ENCODE measurements around the gene GRHL3.

Gene GRHL3

GRCh38 chr1:24387636-24388175, 68.5 kb downstream of the GRHL3 start:
- H3K9me3 ChIP-seq (ENCODE audit: severe bottlenecking), result no peaks in the 10 kb centered on the region
- H3K36me3 ChIP-seq (ENCODE audit: low read depth), result peaks cover 43% of the 10 kb centered on the region
- DNase-seq (ENCODE audit: low spot score) (no peak), ATAC-seq (ENCODE audit: low read depth) (no peak)
- H3K27ac ChIP-seq (ENCODE audit: poor library complexity, severe bottlenecking), result no peak overlapping the region
- H3K4me1 ChIP-seq (ENCODE audit: insufficient read depth, poor library complexity, severe bottlenecking), result peaks cover 47% of the 10 kb centered on the region
- no peak overlapping the region for H3K4me3 ChIP-seq (ENCODE audit: severe bottlenecking)
- TF ChIP-seq CTCF (IDR thresholded peaks at IDR 0.05; ENCODE audit: poor library complexity, severe bottlenecking), result no peak
- H3K27me3 ChIP-seq (ENCODE audit: insufficient read depth, poor library complexity, severe bottlenecking), result no peaks in the 10 kb centered on the region

- Histone ChIP-seq H3K27me3 (ENCODE audit: insufficient read depth, poor library complexity, severe bottlenecking) (no peaks in the 10 kb centered on the region), H3K4me1 (ENCODE audit: insufficient read depth, poor library complexity, severe bottlenecking) (peaks cover 45% of the 10 kb centered on the region), H3K9me3 (ENCODE audit: severe bottlenecking) (no peaks in the 10 kb centered on the region), H3K4me3 (ENCODE audit: severe bottlenecking) (no peak overlapping the region), H3K27ac (ENCODE audit: poor library complexity, severe bottlenecking) (peak overlapping the region; percentile 9), H3K36me3 (ENCODE audit: low read depth) (peaks cover 38% of the 10 kb centered on the region)
- DNase-seq (ENCODE audit: low spot score) (no peak), ATAC-seq (ENCODE audit: low read depth) (no peak)
- TF ChIP-seq CTCF (IDR thresholded peaks at IDR 0.05; ENCODE audit: poor library complexity, severe bottlenecking), result no peak
These were observed 69.3 kb downstream of the GRHL3 start for GRCh38 chr1:24388331-24388885.

- Histone ChIP-seq H3K9me3 (ENCODE audit: severe bottlenecking) (no peaks in the 10 kb centered on the region), H3K27me3 (ENCODE audit: insufficient read depth, poor library complexity, severe bottlenecking) (no peaks in the 10 kb centered on the region), H3K4me3 (ENCODE audit: severe bottlenecking) (no peak overlapping the region), H3K4me1 (ENCODE audit: insufficient read depth, poor library complexity, severe bottlenecking) (peaks cover 44% of the 10 kb centered on the region), H3K27ac (ENCODE audit: poor library complexity, severe bottlenecking) (peak overlapping the region; percentile 9), H3K36me3 (ENCODE audit: low read depth) (peaks cover 36% of the 10 kb centered on the region)
- no peak for ATAC-seq (ENCODE audit: low read depth)
- TF ChIP-seq CTCF (IDR thresholded peaks at IDR 0.05; ENCODE audit: poor library complexity, severe bottlenecking), result no peak
- no peak for DNase-seq (ENCODE audit: low spot score)
These were observed 70.1 kb downstream of the GRHL3 start for GRCh38 chr1:24389231-24389678.

- H3K36me3 ChIP-seq (ENCODE audit: low read depth), result peaks cover 37% of the 10 kb centered on the region
- H3K4me1 ChIP-seq (ENCODE audit: insufficient read depth, poor library complexity, severe bottlenecking), result peaks cover 32% of the 10 kb centered on the region
- no peaks in the 10 kb centered on the region for H3K27me3 ChIP-seq (ENCODE audit: insufficient read depth, poor library complexity, severe bottlenecking)
- no peaks in the 10 kb centered on the region for H3K9me3 ChIP-seq (ENCODE audit: severe bottlenecking)
- DNase-seq (ENCODE audit: low spot score) (no peak), ATAC-seq (ENCODE audit: low read depth) (peak; percentile 66)
- peak; percentile 97 for TF ChIP-seq CTCF (IDR thresholded peaks at IDR 0.05; ENCODE audit: poor library complexity, severe bottlenecking)
- H3K4me3 ChIP-seq (ENCODE audit: severe bottlenecking), result no peak overlapping the region
- peak overlapping the region; percentile 89 for H3K27ac ChIP-seq (ENCODE audit: poor library complexity, severe bottlenecking)
These were observed 72.0 kb downstream of the GRHL3 start for GRCh38 chr1:24390924-24391782.
